Activated CD4-positive, alpha-beta T cell treated with anti-CD3 and anti-CD28 coated beads for 4 hours (primary cell): ENCODE data around the gene WDR88.
"Not testable (repeated sequence)": the region's sequence is repeated elsewhere in the genome, so short reads cannot be mapped to it uniquely, and the experiment has no call there.

Source experiments
- DNase-seq, 2 donors: peaks; one replicate each; pipeline ENCODE4 v3.0.0-alpha.2; 2020

WDR88 gene

DNA sequence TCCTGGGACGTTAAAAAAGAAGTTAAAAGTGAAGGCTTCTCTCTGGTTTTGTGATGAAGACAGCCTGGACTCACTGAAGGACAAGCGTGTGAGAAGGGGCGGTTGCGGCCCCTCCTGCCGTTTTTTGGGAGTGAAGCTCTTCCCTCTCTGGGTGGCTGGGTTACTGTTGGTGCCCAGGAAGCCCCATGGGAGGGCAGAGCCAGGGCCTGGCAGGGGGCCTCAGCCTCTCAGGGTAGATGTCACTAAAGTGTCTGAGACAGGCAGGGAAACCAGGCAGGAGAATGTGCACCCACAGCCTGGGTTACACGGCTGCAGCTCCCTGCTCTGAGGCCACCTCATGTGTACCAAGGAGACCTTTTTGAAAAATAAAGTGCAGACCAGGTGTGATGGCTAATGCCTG, 1.5 kb upstream of the WDR88 start:
- no peak for DNase-seq

DNA sequence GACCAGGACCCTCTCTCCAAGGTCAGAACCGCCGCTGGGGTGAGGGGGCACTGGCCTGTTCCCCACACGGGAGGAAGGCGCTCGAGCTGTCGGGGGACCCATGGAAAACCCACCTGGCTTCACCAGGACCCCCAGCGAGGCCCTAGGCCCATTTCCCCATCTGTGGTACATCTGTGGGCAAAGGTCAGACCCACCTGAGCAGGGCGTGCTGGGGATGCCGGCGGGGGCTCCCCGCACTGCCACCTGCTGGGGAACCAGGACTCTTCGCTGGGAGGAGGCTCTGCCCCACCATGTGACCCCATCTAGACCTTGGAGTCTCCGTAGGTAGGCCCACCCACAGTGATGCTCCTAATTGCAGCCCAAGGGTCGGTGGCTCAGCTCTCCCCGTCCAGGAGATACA, 511 bp downstream of the WDR88 start:
- no peak for DNase-seq

DNA sequence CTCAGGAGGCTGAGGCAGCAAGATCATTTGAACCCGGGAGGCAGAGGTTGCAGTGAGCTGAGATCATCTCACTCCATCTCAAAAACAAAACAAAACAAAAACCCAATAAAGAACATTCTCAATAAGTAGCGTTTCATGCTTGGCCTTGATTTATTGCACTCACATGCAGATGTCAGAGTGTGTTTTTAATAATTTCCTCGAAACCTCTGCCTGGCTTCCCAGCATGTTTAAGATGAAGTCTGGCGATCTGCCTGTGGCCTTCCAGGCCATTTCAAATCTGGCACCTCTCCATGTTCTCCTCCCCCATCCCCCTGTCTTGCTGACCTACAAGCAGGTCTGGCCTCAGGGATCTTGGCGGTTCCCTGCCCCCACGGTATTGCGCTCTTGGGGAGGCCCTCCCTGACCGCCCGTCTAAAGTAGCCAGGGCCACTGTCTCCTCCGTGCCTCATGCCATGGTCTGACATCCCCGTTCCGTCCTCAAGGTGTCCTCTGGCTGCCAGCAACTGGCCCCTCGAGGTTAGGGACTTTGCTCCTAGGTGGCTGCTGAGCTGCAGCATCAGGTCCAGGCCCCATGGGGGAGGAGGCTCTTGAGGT, 1.6 kb downstream of the WDR88 start:
- no peak for DNase-seq

DNA sequence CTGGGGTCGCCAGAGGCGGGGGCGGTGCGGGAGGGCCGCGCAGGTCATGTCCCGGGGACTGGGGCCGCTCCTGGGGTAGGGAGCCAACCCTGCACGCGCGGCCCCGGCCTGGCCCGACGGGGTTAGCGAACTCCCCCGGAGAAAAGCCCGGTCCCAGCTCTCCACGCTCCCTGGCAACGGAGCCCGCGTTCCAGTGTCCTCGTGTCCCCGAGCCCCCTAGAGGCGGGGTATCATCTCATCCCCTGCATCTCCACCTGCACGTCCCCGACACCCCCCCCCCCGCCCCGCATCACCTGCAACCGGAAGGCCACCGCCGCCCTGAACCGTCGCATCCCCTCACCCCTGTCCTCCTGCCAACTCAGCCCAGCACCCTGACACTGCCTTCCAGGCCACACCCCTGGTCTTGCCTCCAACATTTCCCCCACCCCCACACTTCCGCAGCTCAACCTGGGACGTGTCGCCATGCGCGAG, 2.7 kb downstream of the WDR88 start:
- peak; percentile 60 to 70 for DNase-seq

- no peak for DNase-seq
Observed at GRCh38 chr19:33139165-33139564, 7.3 kb downstream of the WDR88 start.

GRCh38 chr19:33143897-33144405, 12.0 kb downstream of the WDR88 start:
- DNase-seq, result peak; percentile 52 to 62

- no peak for DNase-seq
Observed at GRCh38 chr19:33146209-33146608, 14.3 kb downstream of the WDR88 start.

DNA sequence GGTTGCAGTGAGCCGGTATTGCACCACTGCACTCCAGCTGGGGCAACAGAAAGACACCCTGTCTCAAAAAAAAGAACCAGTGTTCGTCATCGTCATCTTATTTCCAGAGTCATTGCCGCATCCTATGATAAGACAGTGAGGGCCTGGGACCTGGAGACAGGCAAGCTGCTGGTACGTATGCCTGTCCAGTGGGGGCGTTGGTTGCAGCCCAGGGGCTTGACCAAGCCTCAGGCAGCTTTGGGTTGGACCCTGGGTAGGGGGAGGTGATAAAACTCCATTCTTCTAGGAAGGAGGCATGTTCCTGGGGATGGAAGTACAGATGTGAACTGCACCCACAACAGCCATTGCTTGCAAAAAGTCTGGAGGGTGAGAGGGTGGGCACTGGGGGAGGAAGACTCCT, 15.6 kb downstream of the WDR88 start:
- DNase-seq, result no peak

DNA sequence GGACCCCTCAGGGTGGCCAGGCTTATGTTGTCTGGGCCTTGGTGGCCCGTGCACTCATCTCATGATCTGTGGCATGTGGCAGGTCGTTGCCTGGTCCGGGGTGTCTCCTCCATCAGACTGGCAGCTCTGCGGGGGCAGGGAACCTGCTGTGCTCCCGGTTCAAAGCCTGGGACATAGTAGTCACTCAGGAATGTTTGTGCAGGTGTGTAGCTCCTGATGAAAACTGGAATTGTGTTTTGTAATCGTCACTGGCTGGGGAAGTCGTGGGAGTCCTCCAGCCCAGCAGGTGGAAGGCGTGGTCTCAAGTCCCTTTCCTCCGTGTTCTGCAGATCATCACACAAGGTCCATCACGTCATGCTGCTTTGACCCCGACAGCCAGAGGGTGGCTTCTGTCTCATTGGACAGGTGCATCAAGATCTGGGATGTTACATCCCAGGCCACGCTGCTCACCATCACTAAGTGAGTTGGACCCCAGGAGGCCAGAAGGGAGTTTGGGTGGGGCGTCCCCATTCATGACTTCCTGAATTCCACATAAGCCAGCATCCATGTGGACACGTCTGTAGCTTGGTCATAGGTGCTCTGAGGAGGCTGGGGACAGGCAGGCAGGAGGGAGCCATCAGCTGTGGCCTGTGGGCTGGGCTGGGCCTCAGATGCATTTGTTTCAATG, 19.1 kb downstream of the WDR88 start:
- no peak for DNase-seq

DNA sequence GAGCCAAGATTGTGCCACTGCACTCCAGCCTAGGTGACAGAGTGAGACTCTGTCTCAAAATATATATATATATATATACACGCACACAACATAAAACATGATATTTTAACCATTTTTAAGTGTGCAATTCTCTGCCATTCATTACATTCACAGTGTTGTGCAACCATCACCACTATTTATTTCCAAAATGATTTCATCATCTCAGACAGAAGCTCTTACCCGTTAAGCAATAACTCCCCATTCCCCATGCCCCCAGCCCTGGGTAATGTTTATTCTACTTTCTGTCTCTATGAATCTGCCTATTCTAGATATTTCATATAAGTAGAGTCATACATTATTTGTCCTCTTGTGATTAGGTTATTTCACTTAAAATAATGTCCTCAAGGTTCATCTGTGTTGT, 20.3 kb downstream of the WDR88 start:
- no peak for DNase-seq

DNA sequence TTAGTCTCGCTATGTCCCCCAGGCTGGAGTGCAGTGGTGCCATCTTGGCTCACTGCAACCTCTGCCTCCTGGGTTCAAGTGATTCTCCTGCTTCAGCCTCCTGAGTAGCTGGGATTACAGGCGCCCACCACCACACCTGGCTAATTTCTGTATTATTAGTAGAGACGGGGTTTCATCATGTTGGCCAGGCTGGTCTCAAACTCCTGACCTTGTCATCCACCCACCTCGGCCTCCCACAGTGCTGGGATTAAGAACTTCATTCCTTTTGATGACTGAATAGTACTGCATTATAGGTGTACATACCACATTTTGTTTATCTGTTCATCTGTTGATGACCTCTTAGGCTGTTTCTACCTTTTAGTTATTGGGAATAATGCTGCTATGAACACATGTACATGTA, 20.7 kb downstream of the WDR88 start:
- DNase-seq, result not testable (repeated sequence)

- not testable (repeated sequence) for DNase-seq
Observed at GRCh38 chr19:33154313-33154712, 22.4 kb downstream of the WDR88 start.

DNA sequence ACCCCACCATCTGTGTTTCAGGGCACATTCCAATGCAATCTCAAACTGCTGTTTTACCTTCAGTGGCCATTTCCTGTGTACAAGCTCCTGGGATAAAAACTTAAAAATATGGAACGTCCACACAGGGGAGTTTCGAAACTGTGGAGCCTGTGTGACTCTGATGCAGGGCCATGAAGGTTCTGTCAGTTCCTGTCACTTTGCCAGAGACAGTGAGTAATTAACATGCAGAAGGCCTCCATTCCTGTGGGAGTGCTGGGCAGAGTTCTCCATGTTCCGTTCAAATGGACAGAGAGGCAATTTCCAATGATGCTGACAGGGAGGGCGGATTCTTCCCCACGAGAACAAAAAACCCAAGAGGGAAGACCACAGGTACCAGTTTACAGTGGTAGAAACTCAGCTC, 24.4 kb downstream of the WDR88 start:
- no peak for DNase-seq

DNA sequence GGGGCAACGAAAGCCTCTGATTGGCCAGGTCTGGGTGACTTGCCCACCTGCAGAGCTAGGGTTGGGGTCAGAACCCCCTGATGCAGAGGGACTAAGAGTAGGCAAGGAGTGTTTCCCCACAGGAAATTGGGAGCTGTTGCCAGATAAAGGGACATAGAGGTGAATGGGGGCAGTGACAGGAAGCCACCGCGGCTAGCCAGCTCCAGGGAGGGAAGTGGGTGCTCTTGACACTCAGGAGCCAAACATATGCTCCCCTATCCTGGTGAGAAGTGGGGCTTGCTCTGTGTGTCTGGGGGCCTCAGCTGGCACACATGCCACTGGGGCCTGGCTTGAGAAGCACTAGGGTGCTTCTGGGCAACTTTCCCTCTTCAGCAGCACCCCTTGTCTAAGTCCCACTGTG, 26.0 kb downstream of the WDR88 start:
- DNase-seq, result no peak

GRCh38 chr19:33158365-33158764, 26.5 kb downstream of the WDR88 start:
- no peak for DNase-seq

- DNase-seq, result no peak
Observed at GRCh38 chr19:33159149-33159548, 27.2 kb downstream of the WDR88 start.

DNA sequence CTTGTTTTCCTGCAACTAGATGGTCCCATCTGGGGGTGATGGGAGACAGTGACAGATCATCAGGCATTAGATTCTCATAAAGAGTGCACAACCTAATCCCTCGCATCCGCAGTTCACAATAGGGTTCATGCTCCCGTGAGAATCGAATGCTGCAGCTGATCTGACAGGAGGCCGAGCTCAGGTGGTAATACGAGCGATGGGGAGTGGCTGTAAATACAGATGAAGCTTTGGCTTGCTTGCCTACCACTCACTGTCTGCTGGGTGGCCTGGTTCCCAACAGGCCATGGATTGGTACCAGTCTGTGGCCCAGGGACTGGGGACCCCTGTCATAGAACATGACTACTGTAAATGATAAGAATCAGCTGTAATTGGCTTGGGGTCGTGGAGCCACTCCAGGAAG, 28.0 kb downstream of the WDR88 start:
- no peak for DNase-seq

- no peak for DNase-seq
Observed at GRCh38 chr19:33161201-33161600, 29.3 kb downstream of the WDR88 start.

DNA sequence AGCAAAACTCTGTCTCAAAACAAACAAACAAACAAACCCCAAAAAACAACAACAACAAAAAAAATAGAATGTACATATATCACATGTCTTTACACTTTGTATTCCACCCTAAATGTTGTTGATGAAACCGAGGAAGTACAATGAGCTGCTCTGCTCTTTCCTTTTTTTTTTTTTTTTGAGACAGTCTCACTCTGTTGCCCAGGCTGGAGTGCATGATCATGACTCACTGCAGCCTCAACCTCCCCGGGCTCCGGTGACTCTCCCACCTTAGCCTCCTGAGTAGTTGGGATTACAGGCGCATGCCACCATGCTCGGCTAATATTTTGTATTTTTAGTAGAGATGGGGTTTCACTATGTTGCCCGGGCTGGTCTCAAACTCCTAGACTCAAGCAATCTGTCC, 31.6 kb downstream of the WDR88 start:
- no peak for DNase-seq

GRCh38 chr19:33166037-33166436, 34.1 kb downstream of the WDR88 start:
- DNase-seq, result not testable (repeated sequence)

GRCh38 chr19:33167438-33167837, 35.5 kb downstream of the WDR88 start:
- DNase-seq, result no peak

GRCh38 chr19:33168528-33168927, 36.6 kb downstream of the WDR88 start:
- DNase-seq, result no peak

DNA sequence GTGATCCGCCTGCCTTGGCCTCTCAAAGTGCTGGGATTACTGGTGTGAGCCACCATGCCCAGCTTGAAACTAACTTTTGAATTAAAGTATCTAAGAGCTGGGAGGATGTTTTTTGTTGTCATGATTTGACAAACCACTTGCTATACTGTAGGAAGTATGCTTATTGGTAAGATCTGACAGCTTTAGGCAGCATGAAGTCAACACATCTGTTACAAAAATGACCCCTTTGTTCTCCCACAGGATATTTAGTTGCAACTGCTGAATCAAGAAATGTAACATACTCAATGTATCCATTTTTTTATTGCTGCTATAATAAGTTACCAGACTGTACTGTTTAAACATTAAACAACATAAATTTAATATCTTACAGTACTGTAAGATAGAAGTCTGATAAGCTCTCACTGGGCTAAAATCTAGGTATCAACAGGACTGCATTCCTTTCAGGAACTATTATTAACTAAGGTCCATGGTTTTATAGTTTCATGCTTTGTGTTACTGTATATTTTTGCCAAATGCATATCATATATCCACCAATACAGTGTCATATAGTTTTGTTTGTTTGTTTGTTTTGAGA, 39.4 kb downstream of the WDR88 start:
- DNase-seq, result no peak

DNA sequence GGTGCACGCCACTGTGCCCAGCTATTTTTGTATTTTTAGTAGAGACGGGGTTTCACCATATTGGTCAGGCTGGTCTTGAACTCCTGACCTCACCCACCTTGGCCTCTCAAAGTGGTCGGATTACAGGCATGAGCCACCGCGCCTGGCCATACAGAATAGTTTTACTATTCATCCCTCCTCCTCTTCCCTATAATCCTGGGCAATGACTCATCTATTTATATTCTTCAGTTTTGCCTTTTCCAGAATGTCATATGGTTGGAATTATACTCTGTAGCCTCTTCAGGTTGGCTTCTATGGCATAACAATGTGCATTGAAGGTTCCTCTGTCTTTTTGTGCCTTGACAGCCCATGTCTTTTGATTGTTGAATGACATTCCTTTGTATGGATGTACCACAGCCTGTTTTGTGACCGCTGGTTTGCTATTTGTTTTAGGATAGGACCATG, 40.0 kb downstream of the WDR88 start:
- DNase-seq, result no peak
